HUES48 (cell line): Measurements from ENCODE around the gene PRICKLE1.
A peak's percentile ranks its signal among the peaks of the same experiment; 100 is the strongest.

ENCODE experiments used
- H3K27ac ChIP-seq: one replicate; pipeline ENCODE4 v1.7.0; 2013; ENCODE audit warnings: low read depth, low read length, inconsistent platforms
- H3K27me3 ChIP-seq: 2 replicates; pipeline ENCODE4 v1.6.1; 2013; ENCODE audit warnings: mild to moderate bottlenecking, low read length; ENCODE audit not compliant: control insufficient read depth, insufficient read depth
- H3K36me3 ChIP-seq: 2 replicates; pipeline ENCODE4 v1.6.1; 2013; ENCODE audit warnings: low read length; ENCODE audit not compliant: control insufficient read depth, insufficient read depth
- H3K4me1 ChIP-seq: 2 replicates; pipeline ENCODE4 v1.6.1; 2013; ENCODE audit warnings: mild to moderate bottlenecking, low read length; ENCODE audit not compliant: control insufficient read depth, insufficient read depth
- H3K4me3 ChIP-seq: 2 replicates; pipeline ENCODE4 v1.5.1; 2013; ENCODE audit warnings: mild to moderate bottlenecking, low read depth, low read length
- H3K9ac ChIP-seq: 2 replicates; pipeline ENCODE4 v1.6.1; 2013; ENCODE audit warnings: mild to moderate bottlenecking, low read depth, low read length, moderate library complexity
- H3K9me3 ChIP-seq: 2 replicates; pipeline ENCODE4 v1.6.1; 2013; ENCODE audit warnings: low read length; ENCODE audit not compliant: control insufficient read depth, insufficient read depth

PRICKLE1 gene

DNA sequence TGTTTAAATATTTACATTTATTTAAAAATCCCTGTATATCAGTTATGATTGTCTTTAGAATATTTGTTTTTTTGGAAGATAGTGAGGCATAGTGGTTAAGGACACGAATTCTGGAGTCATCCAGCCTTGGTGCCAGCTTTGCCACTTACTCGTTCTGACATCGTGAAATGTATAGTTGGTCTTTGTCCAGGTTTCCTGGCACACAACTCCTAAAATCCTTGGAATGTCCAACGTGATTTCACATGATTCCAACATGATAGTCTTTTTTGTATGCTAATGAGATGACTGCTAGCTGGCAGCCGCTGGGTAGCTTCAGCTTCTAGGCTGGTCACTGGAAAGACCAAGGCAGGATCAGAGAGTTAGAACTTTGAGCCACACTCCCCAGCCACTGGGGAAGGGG is 64.8 kb downstream of the PRICKLE1 start:
- no peak overlapping the region for H3K9ac ChIP-seq
- no peak overlapping the region for H3K27ac ChIP-seq
- H3K9me3 ChIP-seq: no peaks in the 10 kb centered on the region
- no peak overlapping the region for H3K4me3 ChIP-seq
- H3K36me3 ChIP-seq: no peaks in the 10 kb centered on the region
- no peaks in the 10 kb centered on the region for H3K27me3 ChIP-seq
- peaks cover 11% of the 10 kb centered on the region; the same call in 1 of the 2 replicates for H3K4me1 ChIP-seq

DNA sequence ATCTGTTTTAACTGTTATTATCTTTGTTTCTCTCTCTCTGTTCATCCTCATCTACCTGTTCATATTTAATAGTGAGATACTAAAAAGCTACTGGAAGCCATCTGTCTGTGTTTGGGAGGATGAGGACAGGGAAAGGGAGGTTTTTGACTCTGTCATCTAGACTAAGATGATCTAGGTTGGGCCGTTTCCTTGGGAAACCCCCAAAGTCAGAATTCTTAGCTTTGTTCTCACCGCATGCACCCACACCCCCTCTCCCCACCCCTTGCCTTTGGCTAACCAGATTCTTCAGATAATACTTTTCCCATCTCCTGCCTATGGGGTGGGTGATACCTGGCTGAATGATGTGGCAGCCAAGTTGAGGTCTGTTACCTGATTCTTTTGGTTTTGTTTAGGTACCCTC is 73.0 kb downstream of the PRICKLE1 start:
- H3K9me3 ChIP-seq: no peaks in the 10 kb centered on the region
- H3K36me3 ChIP-seq: no peaks in the 10 kb centered on the region
- no peak overlapping the region for H3K4me3 ChIP-seq

DNA sequence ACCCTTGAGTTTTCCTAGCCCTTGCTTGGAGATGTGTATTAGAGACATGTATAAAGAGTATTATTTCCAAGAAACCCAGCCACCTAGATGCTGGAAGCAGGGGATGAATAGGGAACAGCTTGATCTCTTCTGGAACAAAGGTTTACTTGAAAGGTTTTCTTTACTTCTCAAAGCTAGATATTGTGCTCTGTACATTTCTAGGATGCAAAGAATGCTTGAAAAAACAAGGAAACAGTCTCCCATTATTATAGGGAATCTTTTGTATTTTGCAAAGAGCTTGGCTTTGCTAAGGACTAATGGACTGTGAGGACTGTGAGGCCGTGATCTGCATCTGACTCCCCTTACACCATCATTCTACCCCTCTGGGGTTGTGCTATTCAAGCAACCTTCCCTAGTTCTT is 77.9 kb downstream of the PRICKLE1 start:
- peaks cover 21% of the 10 kb centered on the region for H3K4me1 ChIP-seq
- H3K4me3 ChIP-seq: no peak overlapping the region
- no peaks in the 10 kb centered on the region for H3K9me3 ChIP-seq
- H3K27me3 ChIP-seq: peaks cover 13% of the 10 kb centered on the region; the same call in 1 of the 2 replicates
- H3K36me3 ChIP-seq: no peaks in the 10 kb centered on the region
- H3K9ac ChIP-seq: no peak overlapping the region
- H3K27ac ChIP-seq: peak overlapping the region; percentile 50

More for the DNA sequence above, 73.0 kb downstream of the PRICKLE1 start:
- Histone ChIP-seq H3K4me1 (peaks cover 4% of the 10 kb centered on the region), H3K27ac (no peak overlapping the region), H3K9ac (no peak overlapping the region), H3K27me3 (peaks cover 5% of the 10 kb centered on the region; the same call in 1 of the 2 replicates)

GRCh38 chr12:42510823-42511222 is 78.7 kb downstream of the PRICKLE1 start:
- Histone ChIP-seq H3K4me3 (no peak overlapping the region), H3K9me3 (no peaks in the 10 kb centered on the region), H3K36me3 (no peaks in the 10 kb centered on the region), H3K27ac (peak overlapping the region; percentile 50), H3K4me1 (peaks cover 21% of the 10 kb centered on the region), H3K27me3 (peaks cover 13% of the 10 kb centered on the region; the same call in 1 of the 2 replicates), H3K9ac (no peak overlapping the region)

- H3K27me3 ChIP-seq: peaks cover 13% of the 10 kb centered on the region; the same call in 1 of the 2 replicates
- no peak overlapping the region for H3K9ac ChIP-seq
- H3K9me3 ChIP-seq: no peaks in the 10 kb centered on the region
- no peak overlapping the region for H3K27ac ChIP-seq
- no peaks in the 10 kb centered on the region for H3K36me3 ChIP-seq
- peaks cover 21% of the 10 kb centered on the region for H3K4me1 ChIP-seq
- no peak overlapping the region for H3K4me3 ChIP-seq
These were observed 80.6 kb downstream of the PRICKLE1 start for GRCh38 chr12:42508913-42509460.

GRCh38 chr12:42507565-42507964 is 82.0 kb downstream of the PRICKLE1 start:
- Histone ChIP-seq H3K4me1 (peaks cover 21% of the 10 kb centered on the region), H3K9me3 (no peaks in the 10 kb centered on the region), H3K27ac (no peak overlapping the region), H3K9ac (no peak overlapping the region), H3K36me3 (no peaks in the 10 kb centered on the region), H3K4me3 (no peak overlapping the region), H3K27me3 (peaks cover 12% of the 10 kb centered on the region; the same call in 1 of the 2 replicates)

- no peak overlapping the region for H3K4me3 ChIP-seq
These were observed 82.5 kb downstream of the PRICKLE1 start for GRCh38 chr12:42507081-42507480.

DNA sequence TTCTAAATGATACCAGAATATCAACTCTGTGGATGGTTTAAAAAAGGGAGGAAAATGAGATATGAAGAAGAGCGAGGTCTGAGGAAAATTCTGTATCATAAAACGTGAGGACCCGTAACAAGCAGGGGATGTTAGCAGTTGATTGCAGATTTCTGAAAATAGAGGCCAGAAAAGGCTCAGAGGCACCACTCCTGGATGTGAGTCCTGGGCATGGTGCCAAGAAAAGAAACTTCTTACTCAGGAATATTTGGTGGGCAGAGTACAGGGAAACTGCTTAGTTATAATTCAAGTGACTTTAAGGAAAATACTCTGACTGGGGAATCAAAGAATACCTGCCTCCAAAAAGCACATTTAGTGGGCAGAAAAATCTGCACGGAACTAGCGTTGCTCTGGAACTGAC is 85.5 kb downstream of the PRICKLE1 start:
- peaks cover 8% of the 10 kb centered on the region; the same call in 1 of the 2 replicates for H3K4me1 ChIP-seq

More at GRCh38 chr12:42507081-42507480, 82.5 kb downstream of the PRICKLE1 start:
- H3K27me3 ChIP-seq: peaks cover 7% of the 10 kb centered on the region; the same call in 1 of the 2 replicates
- H3K36me3 ChIP-seq: no peaks in the 10 kb centered on the region
- no peak overlapping the region for H3K9ac ChIP-seq
- H3K27ac ChIP-seq: no peak overlapping the region
- H3K4me1 ChIP-seq: peaks cover 21% of the 10 kb centered on the region
- H3K9me3 ChIP-seq: no peaks in the 10 kb centered on the region

DNA sequence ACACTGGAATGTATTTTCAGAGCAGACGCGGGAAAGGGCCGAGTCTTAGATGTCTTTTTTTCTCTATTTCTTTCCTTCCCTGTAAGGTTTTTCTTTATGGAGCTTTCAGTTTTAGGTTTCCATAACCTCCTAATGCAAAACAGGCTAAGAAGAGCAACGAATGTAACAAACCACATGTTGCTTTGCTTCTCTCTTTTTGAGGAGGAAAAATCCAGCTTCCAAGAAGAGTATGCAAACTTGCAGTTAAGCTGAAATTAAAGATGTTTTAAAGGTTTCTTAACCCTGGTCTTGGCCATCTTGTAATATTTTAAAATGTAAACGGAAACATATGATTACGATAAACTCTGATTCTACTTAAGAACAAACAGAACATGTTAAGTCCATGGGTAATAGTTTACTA is 86.9 kb downstream of the PRICKLE1 start:
- H3K4me3 ChIP-seq: no peak overlapping the region
- H3K9me3 ChIP-seq: no peaks in the 10 kb centered on the region
- no peaks in the 10 kb centered on the region for H3K27me3 ChIP-seq
- H3K9ac ChIP-seq: no peak overlapping the region
- no peak overlapping the region for H3K27ac ChIP-seq
- H3K4me1 ChIP-seq: peaks cover 7% of the 10 kb centered on the region; the same call in 1 of the 2 replicates
- H3K36me3 ChIP-seq: no peaks in the 10 kb centered on the region

More for the DNA sequence above, 85.5 kb downstream of the PRICKLE1 start:
- Histone ChIP-seq H3K9ac (no peak overlapping the region), H3K27ac (no peak overlapping the region), H3K4me3 (no peak overlapping the region), H3K36me3 (no peaks in the 10 kb centered on the region), H3K9me3 (no peaks in the 10 kb centered on the region), H3K27me3 (peaks cover 7% of the 10 kb centered on the region; the same call in 1 of the 2 replicates)

DNA sequence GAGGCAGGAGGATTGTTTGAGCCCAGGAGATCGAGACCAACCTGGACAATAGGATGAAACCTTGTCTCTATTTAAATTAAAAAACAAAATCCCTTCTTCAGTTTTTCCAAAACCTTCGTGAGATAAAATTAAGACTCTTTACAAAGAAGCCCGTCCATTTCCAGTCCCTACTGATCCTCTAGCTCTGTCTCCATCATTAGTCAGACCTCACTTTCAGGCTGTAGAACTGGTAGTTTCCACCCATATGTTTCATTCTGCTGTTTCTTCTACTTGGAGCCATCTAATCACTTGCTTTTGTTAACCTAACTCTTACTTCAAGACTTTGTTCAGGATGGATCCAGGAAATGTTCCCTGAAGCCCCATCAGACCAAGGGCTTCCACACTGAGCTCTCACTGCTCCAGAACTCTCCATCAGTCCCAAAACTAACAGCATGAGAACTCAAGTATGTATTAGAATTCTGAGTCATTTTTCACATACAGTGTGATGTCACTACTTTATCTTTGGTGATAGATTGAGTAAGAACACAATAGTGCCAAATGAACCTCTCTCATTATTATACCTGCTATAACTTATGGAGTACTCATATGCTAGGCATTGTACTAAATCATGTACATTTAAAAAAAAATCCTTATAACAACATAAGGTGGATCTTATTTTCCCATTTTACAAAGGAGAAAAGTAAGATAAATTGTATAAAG is 90.8 kb downstream of the PRICKLE1 start:
- Histone ChIP-seq H3K27ac (no peak overlapping the region), H3K27me3 (no peaks in the 10 kb centered on the region), H3K4me3 (no peak overlapping the region), H3K9ac (no peak overlapping the region), H3K36me3 (no peaks in the 10 kb centered on the region), H3K4me1 (no peaks in the 10 kb centered on the region), H3K9me3 (no peaks in the 10 kb centered on the region)

- H3K27ac ChIP-seq: no peak overlapping the region
- no peaks in the 10 kb centered on the region for H3K9me3 ChIP-seq
- no peaks in the 10 kb centered on the region for H3K27me3 ChIP-seq
- H3K36me3 ChIP-seq: no peaks in the 10 kb centered on the region
- H3K9ac ChIP-seq: no peak overlapping the region
- H3K4me3 ChIP-seq: no peak overlapping the region
- H3K4me1 ChIP-seq: no peaks in the 10 kb centered on the region
These were observed 92.7 kb downstream of the PRICKLE1 start for GRCh38 chr12:42496886-42497285.
